GM12874 (cell line): ENCODE measurements around the gene XK.

Experiments used
- TF ChIP-seq, protein P1 (sequence below): IDR thresholded peaks from 2 replicates; pipeline ENCODE4 v1.5.1; 2011; ENCODE audit warnings: low read depth, mild to moderate bottlenecking, control low read depth, low read length, moderate library complexity; ENCODE audit not compliant: insufficient read depth

The XK gene

DNA sequence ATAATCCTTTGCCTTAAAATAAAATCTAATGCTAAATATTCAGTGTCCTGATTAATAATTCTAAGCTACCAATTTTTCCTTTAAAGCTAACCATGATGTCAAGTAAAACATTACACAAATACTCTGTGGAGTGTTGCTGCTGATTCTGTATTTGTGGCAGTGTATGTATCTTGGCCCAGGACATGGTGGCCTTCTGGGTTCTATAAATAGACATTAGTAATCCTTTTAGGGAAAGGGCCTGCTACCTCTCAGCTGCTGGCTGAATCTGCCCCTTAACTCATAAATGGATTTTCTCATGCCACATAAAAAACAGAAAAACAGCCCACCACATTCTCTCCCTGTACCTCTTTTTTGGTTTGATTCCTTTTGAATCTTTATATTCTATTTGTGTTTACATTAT, 1.2 kb upstream of the XK start:
- TF ChIP-seq, protein P1, sequence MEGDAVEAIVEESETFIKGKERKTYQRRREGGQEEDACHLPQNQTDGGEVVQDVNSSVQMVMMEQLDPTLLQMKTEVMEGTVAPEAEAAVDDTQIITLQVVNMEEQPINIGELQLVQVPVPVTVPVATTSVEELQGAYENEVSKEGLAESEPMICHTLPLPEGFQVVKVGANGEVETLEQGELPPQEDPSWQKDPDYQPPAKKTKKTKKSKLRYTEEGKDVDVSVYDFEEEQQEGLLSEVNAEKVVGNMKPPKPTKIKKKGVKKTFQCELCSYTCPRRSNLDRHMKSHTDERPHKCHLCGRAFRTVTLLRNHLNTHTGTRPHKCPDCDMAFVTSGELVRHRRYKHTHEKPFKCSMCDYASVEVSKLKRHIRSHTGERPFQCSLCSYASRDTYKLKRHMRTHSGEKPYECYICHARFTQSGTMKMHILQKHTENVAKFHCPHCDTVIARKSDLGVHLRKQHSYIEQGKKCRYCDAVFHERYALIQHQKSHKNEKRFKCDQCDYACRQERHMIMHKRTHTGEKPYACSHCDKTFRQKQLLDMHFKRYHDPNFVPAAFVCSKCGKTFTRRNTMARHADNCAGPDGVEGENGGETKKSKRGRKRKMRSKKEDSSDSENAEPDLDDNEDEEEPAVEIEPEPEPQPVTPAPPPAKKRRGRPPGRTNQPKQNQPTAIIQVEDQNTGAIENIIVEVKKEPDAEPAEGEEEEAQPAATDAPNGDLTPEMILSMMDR = no peak

GRCh38 chrX:37684973-37685372, 618 bp upstream of the XK start:
- TF ChIP-seq, protein P1 = no peak

DNA sequence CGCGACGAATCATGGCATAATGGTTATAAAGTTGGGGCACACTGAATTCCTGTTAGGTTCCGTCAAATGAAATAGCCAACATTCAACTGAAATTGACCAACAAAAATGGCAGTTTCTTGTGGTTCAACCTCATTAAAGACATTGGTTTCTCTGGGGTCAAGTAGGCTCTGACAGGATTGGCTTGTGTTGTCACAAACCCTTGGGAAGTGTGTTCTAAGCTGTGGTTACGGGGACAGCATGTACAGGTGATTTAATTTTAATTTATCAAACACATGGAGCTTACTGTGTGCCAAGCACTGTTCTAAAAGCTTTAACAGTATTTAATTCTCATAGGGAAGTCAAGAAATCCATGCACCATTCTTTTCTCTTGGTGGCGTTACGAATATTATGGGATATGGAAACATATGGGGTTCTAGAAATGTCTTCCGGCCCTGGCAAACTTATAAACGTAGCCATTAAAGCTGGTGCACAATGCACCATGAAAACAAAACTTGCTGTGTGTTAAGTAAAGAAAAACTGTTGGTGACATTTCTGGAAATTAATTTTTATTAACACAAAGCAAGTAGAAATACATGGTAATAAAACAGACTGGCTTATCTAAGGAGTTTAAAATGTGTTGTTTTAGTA, 891 bp downstream of the XK start:
- TF ChIP-seq, protein P1 = no peak

DNA sequence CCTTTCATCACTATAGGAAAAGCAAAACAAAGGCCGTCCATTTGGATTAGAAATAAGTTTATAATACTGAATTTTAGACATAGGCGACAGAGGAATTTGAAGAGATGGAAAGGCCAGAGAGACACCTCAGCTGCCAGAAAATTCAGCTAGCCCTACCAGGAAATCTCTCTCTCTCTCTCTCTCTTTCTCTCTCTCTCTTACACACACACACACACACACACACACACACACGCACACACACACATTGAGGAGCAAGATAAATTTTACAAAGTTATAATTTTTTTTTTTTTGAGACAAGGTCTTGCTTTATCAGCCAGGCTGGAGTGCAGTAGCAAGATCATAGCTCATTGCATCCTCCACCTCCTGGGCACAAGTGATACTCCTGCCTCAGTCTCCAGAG, 1.4 kb downstream of the XK start:
- TF ChIP-seq, protein P1 = no peak

DNA sequence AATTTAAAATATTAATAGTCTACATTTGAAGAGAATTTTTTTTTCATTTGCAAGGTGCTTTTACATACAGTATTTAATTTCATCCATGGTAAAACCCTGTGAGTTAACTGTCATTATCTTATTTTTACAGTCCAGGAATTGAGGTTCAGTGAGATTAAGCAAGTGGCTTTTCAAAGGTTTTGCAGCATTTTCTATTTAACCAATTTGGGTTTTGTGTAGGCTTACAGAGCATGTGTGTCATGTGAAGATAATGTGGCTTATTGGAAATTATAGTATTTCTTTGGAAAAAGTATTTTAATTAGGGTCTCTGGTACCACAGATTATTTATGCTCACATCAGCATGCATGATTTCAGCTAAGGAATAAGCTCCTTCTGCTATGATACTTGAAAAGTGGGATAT, 4.5 kb downstream of the XK start:
- TF ChIP-seq, protein P1 = no peak

- TF ChIP-seq, protein P1 = no peak
Measured at GRCh38 chrX:37692918-37693317, 7.3 kb downstream of the XK start.

- TF ChIP-seq, protein P1 = no peak
Measured at GRCh38 chrX:37697169-37697760, 11.7 kb downstream of the XK start.

DNA sequence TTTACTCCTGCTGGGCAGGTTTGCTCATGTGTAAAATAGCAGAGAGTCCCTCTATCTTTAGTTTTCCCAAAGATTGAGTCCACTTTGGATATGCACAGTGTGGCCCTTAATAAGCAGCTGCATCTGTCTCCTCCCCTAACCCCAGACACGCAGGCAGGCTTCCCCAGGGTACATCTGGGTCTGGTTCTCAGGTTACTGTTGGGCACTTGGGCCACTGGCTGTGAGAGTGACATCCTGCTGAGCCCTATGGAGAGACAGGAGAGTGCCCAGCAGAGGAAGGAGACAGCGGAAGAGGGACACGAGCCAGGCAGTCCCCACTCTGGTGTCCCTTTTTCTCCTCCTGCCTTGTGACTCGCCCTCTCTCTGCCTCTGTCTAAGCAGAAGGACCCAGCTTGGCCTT, 16.0 kb downstream of the XK start:
- TF ChIP-seq, protein P1 = no peak
